CD8-positive, alpha-beta memory T cell (primary cell): ENCODE results near the gene CCDC74A. TPM values are rescaled to one million over a fixed set of nuclear protein-coding genes. Genes with fewer than 3 reads are reported as not detected.
"Not testable (repeated sequence)": the region's sequence is repeated elsewhere in the genome, so short reads cannot be mapped to it uniquely, and the experiment has no call there.

Experiments
- CTCF ChIA-PET: fragments of 350-600 bp; sonication (Branson Sonifier 250); formaldehyde crosslinking; loops from one replicate; lab custom pipeline; 2021; ENCODE audit warnings: antibody characterized with exemption; lab: Charles Lee
- POLR2A ChIA-PET: fragments of 350-600 bp; sonication (Branson Sonifier 250); formaldehyde crosslinking; loops from one replicate; lab custom pipeline; 2021; ENCODE audit warnings: antibody characterized with exemption; lab: Charles Lee
- DNase-seq, 5 donors: peaks; one replicate each; pipeline versions ENCODE4 v3.0.0 to v3.0.0-alpha.2; 2020 to 2022; ENCODE audit warnings: mixed read lengths in 1 of 5
- H3K27ac ChIP-seq: one replicate; pipeline ENCODE4 v1.7.0; 2013; ENCODE audit warnings: low read depth, mild to moderate bottlenecking, low read length, moderate library complexity
- H3K27me3 ChIP-seq: 2 replicates; pipeline ENCODE4 v1.7.0; 2013; ENCODE audit warnings: low read length, mild to moderate bottlenecking; ENCODE audit not compliant: insufficient read depth, poor library complexity, severe bottlenecking
- H3K36me3 ChIP-seq: 2 replicates; pipeline ENCODE4 v1.7.0; 2013; ENCODE audit warnings: mild to moderate bottlenecking, low read length, moderate library complexity; ENCODE audit not compliant: insufficient read depth
- H3K4me1 ChIP-seq: 2 replicates; pipeline ENCODE4 v1.7.0; 2013; ENCODE audit warnings: mild to moderate bottlenecking, low read length, moderate library complexity; ENCODE audit not compliant: insufficient read depth
- H3K4me3 ChIP-seq: 2 replicates; pipeline ENCODE4 v1.7.0; 2013; ENCODE audit warnings: mild to moderate bottlenecking, low read length
- H3K9me3 ChIP-seq: 2 replicates; pipeline ENCODE4 v1.7.0; 2013; ENCODE audit warnings: mild to moderate bottlenecking, low read length
- H3K27ac Mint-ChIP-seq, 8 donors: one replicate each; pipeline ENCODE4 v1.8.0; 2020 to 2021; ENCODE audit warnings: mixed read lengths in 8 of 8, mild to moderate bottlenecking in 6 of 8, inconsistent platforms in 3 of 8, moderate library complexity in 3 of 8
- H3K27me3 Mint-ChIP-seq, 2 donors: one replicate each; pipeline ENCODE4 v1.8.0; 2020 to 2021; ENCODE audit warnings: mixed read lengths in 2 of 2, mild to moderate bottlenecking in 1 of 2, moderate library complexity in 1 of 2
- H3K36me3 Mint-ChIP-seq, 3 donors: one replicate each; pipeline ENCODE4 v1.8.0; 2020 to 2021; ENCODE audit warnings: mixed read lengths in 3 of 3, inconsistent platforms in 1 of 3, mild to moderate bottlenecking in 1 of 3
- H3K4me1 Mint-ChIP-seq, 3 donors: one replicate each; pipeline ENCODE4 v1.8.0; 2020 to 2021; ENCODE audit warnings: mixed read lengths in 3 of 3, inconsistent platforms in 1 of 3, mild to moderate bottlenecking in 1 of 3
- H3K4me3 Mint-ChIP-seq, 7 donors: one replicate each; pipeline ENCODE4 v1.8.0; 2020 to 2021; ENCODE audit warnings: mixed read lengths in 7 of 7, mild to moderate bottlenecking in 6 of 7, moderate library complexity in 4 of 7, inconsistent platforms in 2 of 7
- H3K9me3 Mint-ChIP-seq, 5 donors: one replicate each; pipeline ENCODE4 v1.8.0; 2020 to 2022; ENCODE audit warnings: mixed read lengths in 5 of 5, mild to moderate bottlenecking in 3 of 5, moderate library complexity in 2 of 5, inconsistent platforms in 1 of 5
- polyA plus RNA-seq: library from polyadenylated mRNA; unstranded; fragments of 300-500 nt; fragmentation: Illumina TruSeq; gene quantifications from one replicate; pipeline ENCODE4 v1.2.3, GENCODE V29; 2021
- total RNA-seq, 2 experiments: library from RNA; stranded (reverse); gene quantifications; one replicate each; pipeline ENCODE4 v1.2.3, GENCODE V29; 2021

The CCDC74A gene
- total and polyA plus RNA-seq, 3 experiments from 2014 or later: 0.69 to 5.0 (median 3.6) TPM

GRCh38 chr2:131534965-131535364 lies 7.3 kb downstream of the CCDC74A start:
- H3K9me3 Mint-ChIP-seq, POLR2A ChIA-PET, H3K4me3 Mint-ChIP-seq, H3K4me1 ChIP-seq, H3K27ac ChIP-seq, H3K4me3 ChIP-seq, DNase-seq, CTCF ChIA-PET, H3K36me3 Mint-ChIP-seq, H3K27me3 Mint-ChIP-seq, H3K4me1 Mint-ChIP-seq, H3K36me3 ChIP-seq, H3K27me3 ChIP-seq, H3K27ac Mint-ChIP-seq, H3K9me3 ChIP-seq: not testable (repeated sequence)

DNA sequence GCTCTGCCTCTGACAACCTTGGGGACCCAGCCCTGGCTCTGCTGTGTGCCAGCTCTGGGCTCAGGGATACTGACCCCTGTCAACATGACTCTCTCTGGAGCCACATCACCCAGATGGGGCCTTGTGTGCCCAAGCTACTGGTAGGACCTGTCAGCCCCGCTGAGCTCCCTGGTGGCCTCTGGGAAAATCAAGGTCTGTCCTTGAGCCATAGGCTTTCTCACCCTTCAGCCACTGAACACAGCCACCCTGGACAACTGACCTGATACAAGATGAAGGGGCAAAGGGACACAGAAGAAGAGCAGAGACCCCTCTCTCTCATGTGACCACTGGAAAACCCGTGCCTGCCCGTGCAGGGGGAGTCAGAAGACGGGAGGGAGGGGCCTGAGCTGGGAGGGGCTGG lies 7.8 kb downstream of the CCDC74A start:
- Mint-ChIP-seq H3K27me3 (no peaks in the 10 kb centered on the region), H3K27ac (peak overlapping the region in 1 of 8 donors; percentile 69), H3K4me3 (no peak overlapping the region), H3K4me1 (no peaks in the 10 kb centered on the region), H3K36me3 (no peaks in the 10 kb centered on the region), H3K9me3 (no peaks in the 10 kb centered on the region)
- Histone ChIP-seq H3K27ac (no peak overlapping the region), H3K9me3 (no peaks in the 10 kb centered on the region), H3K4me3 (no peak overlapping the region), H3K36me3 (no peaks in the 10 kb centered on the region), H3K27me3 (no peaks in the 10 kb centered on the region), H3K4me1 (no peaks in the 10 kb centered on the region)
- no peak for DNase-seq
- POLR2A ChIA-PET: no interaction called here
- CTCF ChIA-PET: no interaction called here

DNA sequence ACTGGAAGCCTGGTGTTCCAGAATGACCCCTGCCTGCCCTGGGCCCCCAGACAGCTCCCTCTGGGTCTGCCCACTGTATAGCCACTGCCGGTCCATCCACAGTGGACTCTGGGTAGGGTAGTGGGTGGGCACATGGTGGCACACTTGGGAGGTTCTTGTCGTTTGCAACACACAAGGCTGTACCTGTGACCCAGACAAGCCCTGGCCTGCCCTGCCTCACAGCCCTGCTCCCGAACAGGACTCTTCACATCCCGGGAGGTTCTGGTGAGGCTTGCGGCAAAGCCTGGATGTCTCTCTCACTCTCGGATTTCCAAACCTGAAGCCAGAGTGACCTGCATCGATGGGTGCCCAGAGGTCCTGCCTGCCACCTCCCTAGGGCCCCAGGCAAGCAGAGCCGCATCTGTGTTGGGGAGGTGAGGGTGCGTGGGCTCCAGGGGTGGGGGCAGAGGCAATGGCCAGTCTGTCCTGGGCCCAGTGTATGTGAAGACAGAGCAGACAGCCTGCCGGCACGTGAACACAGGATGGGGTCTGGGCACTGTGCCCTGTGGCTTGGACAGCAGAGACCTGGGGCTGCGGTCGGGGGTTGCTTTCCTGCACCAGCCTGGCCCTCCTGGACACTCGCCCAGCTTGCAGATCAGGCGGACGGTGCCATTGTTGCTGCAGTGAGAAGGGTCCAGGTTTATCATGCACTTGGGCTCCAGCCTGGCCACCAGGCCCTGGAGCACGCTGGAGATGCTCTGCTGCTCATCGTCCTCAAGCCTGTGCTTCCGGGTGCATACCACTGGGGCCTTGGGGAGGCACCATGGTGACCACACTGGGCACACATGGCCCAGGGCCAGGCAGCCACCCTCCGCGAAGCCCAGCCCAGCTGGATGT lies 8.5 kb downstream of the CCDC74A start:
- H3K27me3 Mint-ChIP-seq, DNase-seq, H3K9me3 ChIP-seq, POLR2A ChIA-PET, H3K27ac Mint-ChIP-seq, H3K9me3 Mint-ChIP-seq, H3K4me1 Mint-ChIP-seq, CTCF ChIA-PET, H3K36me3 Mint-ChIP-seq, H3K27me3 ChIP-seq, H3K4me3 ChIP-seq, H3K36me3 ChIP-seq, H3K4me1 ChIP-seq, H3K27ac ChIP-seq, H3K4me3 Mint-ChIP-seq: not testable (repeated sequence)

GRCh38 chr2:131536841-131537240 lies 9.2 kb downstream of the CCDC74A start:
- H3K36me3 ChIP-seq, H3K36me3 Mint-ChIP-seq, DNase-seq, H3K9me3 Mint-ChIP-seq, H3K4me1 ChIP-seq, H3K27ac Mint-ChIP-seq, POLR2A ChIA-PET, H3K27me3 Mint-ChIP-seq, H3K4me3 ChIP-seq, H3K27me3 ChIP-seq, H3K9me3 ChIP-seq, H3K4me3 Mint-ChIP-seq, H3K4me1 Mint-ChIP-seq, H3K27ac ChIP-seq: not testable (repeated sequence)
- CTCF ChIA-PET: interaction anchor here (1.4 kb wide), 1 partner anchor 44 kb away, joined by 3 read pairs; no protein-coding TSS in a partner anchor

GRCh38 chr2:131538856-131539255 lies 11.2 kb downstream of the CCDC74A start:
- H3K36me3 ChIP-seq, H3K4me1 ChIP-seq, H3K27me3 Mint-ChIP-seq, H3K4me1 Mint-ChIP-seq, H3K27ac Mint-ChIP-seq, H3K36me3 Mint-ChIP-seq, H3K27ac ChIP-seq, H3K27me3 ChIP-seq, H3K9me3 Mint-ChIP-seq, H3K9me3 ChIP-seq, H3K4me3 Mint-ChIP-seq, CTCF ChIA-PET, DNase-seq, H3K4me3 ChIP-seq: not testable (repeated sequence)
- POLR2A ChIA-PET: interaction anchor here (0.6 kb wide), 1 partner anchor 443 kb away, joined by 3 read pairs; no protein-coding TSS in a partner anchor

- H3K36me3 ChIP-seq: no peaks in the 10 kb centered on the region
- ChIA-PET POLR2A (no interaction called here), CTCF (no interaction called here)
- no peaks in the 10 kb centered on the region for H3K4me1 ChIP-seq
- no peak overlapping the region for H3K27ac ChIP-seq
- Mint-ChIP-seq H3K27ac (no peak overlapping the region), H3K4me1 (no peaks in the 10 kb centered on the region), H3K4me3 (no peak overlapping the region), H3K9me3 (no peaks in the 10 kb centered on the region), H3K36me3 (no peaks in the 10 kb centered on the region), H3K27me3 (peaks cover 3 to 7% of the 10 kb centered on the region in 2 donors)
- H3K9me3 ChIP-seq: no peaks in the 10 kb centered on the region
- no peak for DNase-seq
- H3K27me3 ChIP-seq: no peaks in the 10 kb centered on the region
- no peak overlapping the region for H3K4me3 ChIP-seq
Measured at GRCh38 chr2:131542438-131543384, 15.0 kb downstream of the CCDC74A start.

DNA sequence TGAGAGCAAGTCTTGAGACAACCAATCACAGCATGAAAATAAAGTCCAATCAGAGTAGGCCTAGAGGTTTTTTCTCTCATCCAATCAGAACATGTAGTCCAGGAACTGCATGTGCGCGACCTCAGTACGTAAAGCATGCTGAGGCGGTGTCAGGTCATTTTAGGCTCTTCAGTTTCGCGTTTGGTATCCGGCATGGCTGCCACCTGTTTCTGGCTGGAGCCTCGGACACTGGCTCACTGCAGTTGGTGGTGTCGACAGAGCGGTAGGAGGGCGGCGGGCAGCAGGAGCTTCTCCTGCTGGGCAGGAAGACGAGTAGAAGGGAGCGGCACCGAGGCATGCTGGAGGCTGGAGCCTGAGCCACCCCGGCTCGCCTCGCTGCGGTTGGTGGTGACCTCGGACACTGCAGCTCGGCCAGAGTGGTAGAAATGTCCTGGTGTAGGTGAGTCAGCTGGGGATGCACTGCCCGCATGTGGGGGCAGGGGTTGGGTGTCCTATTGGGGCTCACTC lies 15.8 kb downstream of the CCDC74A start:
- H3K27me3 Mint-ChIP-seq: peaks cover 3 to 14% of the 10 kb centered on the region in 2 donors
- ChIA-PET POLR2A (no interaction called here), CTCF (no interaction called here)

More for the DNA sequence above, 15.8 kb downstream of the CCDC74A start:
- no peak overlapping the region for H3K4me3 Mint-ChIP-seq
- Histone ChIP-seq H3K9me3 (no peaks in the 10 kb centered on the region), H3K27me3 (no peaks in the 10 kb centered on the region), H3K27ac (no peak overlapping the region), H3K36me3 (no peaks in the 10 kb centered on the region), H3K4me1 (no peaks in the 10 kb centered on the region), H3K4me3 (no peak overlapping the region)
- no peaks in the 10 kb centered on the region for H3K36me3 Mint-ChIP-seq
- no peak overlapping the region for H3K27ac Mint-ChIP-seq
- no peak for DNase-seq
- H3K4me1 Mint-ChIP-seq: no peaks in the 10 kb centered on the region
- no peaks in the 10 kb centered on the region for H3K9me3 Mint-ChIP-seq
